Keratinocyte (primary cell): ENCODE results near the gene SELENOF.

Experiments used
- EZH2 ChIP-seq: IDR thresholded peaks from one replicate; pipeline ENCODE4 v1.6.1; 2012; ENCODE audit warnings: inconsistent platforms, mild to moderate bottlenecking, low read length, moderate library complexity
- TF ChIP-seq, protein P1 (sequence below), 3 experiments: IDR thresholded peaks in 1 of 3; conservative IDR thresholded peaks in 1 of 3; optimal IDR thresholded peaks in 1 of 3; 2 replicates in 2 of 3; 3 replicates in 1 of 3; pipeline versions ENCODE3 to v1.5.1; 2011; ENCODE audit warnings: low read length in 3 of 3, mild to moderate bottlenecking in 3 of 3, moderate library complexity in 2 of 3, control low read depth in 1 of 3, inconsistent platforms in 1 of 3; ENCODE audit not compliant: insufficient read depth in 2 of 3; ENCODE audit errors: extremely low read depth in 1 of 3

DNA sequence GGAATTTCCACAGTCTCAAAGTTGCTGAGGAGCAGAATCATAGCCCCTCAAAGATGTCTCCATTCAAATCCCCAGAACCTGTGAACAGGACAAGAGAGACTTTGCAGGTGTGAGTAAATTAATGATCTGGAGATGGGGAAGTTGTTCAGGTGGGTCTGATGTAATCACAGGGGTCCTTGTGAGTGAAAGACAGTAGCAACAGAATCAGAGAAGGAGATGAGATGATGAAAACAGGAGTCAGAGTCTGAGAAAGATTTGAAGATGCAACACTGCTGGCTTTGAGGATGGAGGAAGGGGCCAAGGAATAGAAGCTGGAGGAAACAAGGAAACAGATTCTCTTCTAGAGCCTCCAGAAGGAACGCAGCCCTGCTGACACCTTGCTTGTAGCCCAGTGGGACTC is 81.5 kb downstream of the SELENOF start:
- TF ChIP-seq, protein P1, sequence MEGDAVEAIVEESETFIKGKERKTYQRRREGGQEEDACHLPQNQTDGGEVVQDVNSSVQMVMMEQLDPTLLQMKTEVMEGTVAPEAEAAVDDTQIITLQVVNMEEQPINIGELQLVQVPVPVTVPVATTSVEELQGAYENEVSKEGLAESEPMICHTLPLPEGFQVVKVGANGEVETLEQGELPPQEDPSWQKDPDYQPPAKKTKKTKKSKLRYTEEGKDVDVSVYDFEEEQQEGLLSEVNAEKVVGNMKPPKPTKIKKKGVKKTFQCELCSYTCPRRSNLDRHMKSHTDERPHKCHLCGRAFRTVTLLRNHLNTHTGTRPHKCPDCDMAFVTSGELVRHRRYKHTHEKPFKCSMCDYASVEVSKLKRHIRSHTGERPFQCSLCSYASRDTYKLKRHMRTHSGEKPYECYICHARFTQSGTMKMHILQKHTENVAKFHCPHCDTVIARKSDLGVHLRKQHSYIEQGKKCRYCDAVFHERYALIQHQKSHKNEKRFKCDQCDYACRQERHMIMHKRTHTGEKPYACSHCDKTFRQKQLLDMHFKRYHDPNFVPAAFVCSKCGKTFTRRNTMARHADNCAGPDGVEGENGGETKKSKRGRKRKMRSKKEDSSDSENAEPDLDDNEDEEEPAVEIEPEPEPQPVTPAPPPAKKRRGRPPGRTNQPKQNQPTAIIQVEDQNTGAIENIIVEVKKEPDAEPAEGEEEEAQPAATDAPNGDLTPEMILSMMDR (optimal IDR thresholded peaks at IDR 0.05 in 1 of 3, IDR thresholded peaks at IDR 0.05 in 1 of 3, conservative IDR thresholded peaks at IDR 0.05 in 1 of 3; ENCODE audit: extremely low read depth in 1 of 3, insufficient read depth in 2 of 3, low read length in 3 of 3) = no peak
- no peak for TF ChIP-seq EZH2
